K562 (cell line): Measurements from ENCODE around the gene MGAT1. TPM values are rescaled to one million over a fixed set of nuclear protein-coding genes. Genes with fewer than 3 reads are reported as not detected.

Source experiments
- ARID4B ChIP-seq: sonication (generic); formaldehyde crosslinking; IDR thresholded peaks from 2 replicates; pipeline ENCODE4 v1.8.0; 2022; ENCODE audit warnings: mild to moderate bottlenecking, missing genetic modification reagents
- CBX1 ChIP-seq: sonication (generic); IDR thresholded peaks from 2 replicates; pipeline ENCODE4 v1.6.1; 2016; ENCODE audit warnings: antibody characterized with exemption, low read depth, mild to moderate bottlenecking
- CBX5 ChIP-seq: IDR thresholded peaks from 2 replicates; pipeline ENCODE4 v1.6.1; 2014; ENCODE audit warnings: low read depth, borderline replicate concordance
- DNMT1 ChIP-seq: fragments of 450-650 bp; IDR thresholded peaks from 2 replicates; pipeline ENCODE4 v1.6.1; 2016; ENCODE audit warnings: antibody characterized with exemption, mild to moderate bottlenecking
- EGR1 ChIP-seq: fragments of 450-650 bp; conservative IDR thresholded peaks from 2 replicates; pipeline ENCODE4 v1.6.1; 2017; ENCODE audit warnings: mild to moderate bottlenecking
- EZH2 ChIP-seq: IDR thresholded peaks from 2 replicates; pipeline ENCODE4 v1.6.1; 2012; ENCODE audit warnings: low read depth, mild to moderate bottlenecking, inconsistent platforms, low read length, borderline replicate concordance
- GATAD2A ChIP-seq: fragments of 450-650 bp; IDR thresholded peaks from 2 replicates; pipeline ENCODE4 v1.6.1; 2017
- GATAD2B ChIP-seq: fragments of 450-650 bp; IDR thresholded peaks from 2 replicates; pipeline ENCODE4 v1.6.1; 2017; ENCODE audit warnings: mild to moderate bottlenecking, borderline replicate concordance
- KLF13 ChIP-seq: fragments of 450-650 bp; IDR thresholded peaks from 2 replicates; pipeline ENCODE4 v1.6.1; 2016; ENCODE audit warnings: missing genetic modification characterization, low read depth, mild to moderate bottlenecking, missing compliant biosample characterization, moderate library complexity, borderline replicate concordance
- MTA3 ChIP-seq: fragments of 450-650 bp; formaldehyde crosslinking; IDR thresholded peaks from 2 replicates; pipeline ENCODE4 v1.6.1; 2017; ENCODE audit warnings: mild to moderate bottlenecking, borderline replicate concordance
- OTX1 ChIP-seq: fragments of 450-650 bp; formaldehyde crosslinking; IDR thresholded peaks from 2 replicates; pipeline ENCODE4 v1.4.0; 2022; ENCODE audit warnings: mild to moderate bottlenecking
- RBM14 ChIP-seq: fragments of 200-400 bp; formaldehyde crosslinking; IDR thresholded peaks from 2 replicates; pipeline ENCODE4 v1.6.1; 2018; ENCODE audit warnings: low read depth, mild to moderate bottlenecking, low read length, moderate library complexity, borderline replicate concordance; ENCODE audit not compliant: insufficient read depth
- RHOXF2B ChIP-seq: fragments of 250-450 bp; sonication (Bioruptor Pico); conservative IDR thresholded peaks from 2 replicates; pipeline ENCODE4 v1.5.1; 2021
- SFPQ ChIP-seq: fragments of 200-400 bp; formaldehyde crosslinking; IDR thresholded peaks from 2 replicates; pipeline ENCODE4 v1.6.1; 2017; ENCODE audit warnings: mild to moderate bottlenecking, low read depth, low read length, moderate library complexity
- SNAPC5 ChIP-seq: fragments of 250-450 bp; sonication (Bioruptor Pico); IDR thresholded peaks from 2 replicates; pipeline ENCODE4 v1.8.0; 2021; ENCODE audit warnings: moderate library complexity, mild to moderate bottlenecking, inconsistent platforms
- SPI1 ChIP-seq: IDR thresholded peaks from 2 replicates; pipeline ENCODE4 v1.6.1; 2011; ENCODE audit warnings: low read depth, low read length, control low read depth, borderline replicate concordance
- SRF ChIP-seq, 2 experiments: fragments of 250-450, 450-650 bp in 1 of 2; sonication (Bioruptor Pico) in 1 of 2; sonication (generic) in 1 of 2; formaldehyde crosslinking; IDR thresholded peaks; 2 replicates each; pipeline versions ENCODE4 v1.5.0 to v1.5.1; 2020 to 2022; ENCODE audit warnings: mild to moderate bottlenecking in 1 of 2, missing genetic modification reagents in 1 of 2
- ZBTB9 ChIP-seq: fragments of 450-650 bp; formaldehyde crosslinking; IDR thresholded peaks from 2 replicates; pipeline ENCODE4 v1.4.0; 2020; ENCODE audit warnings: mild to moderate bottlenecking, moderate library complexity
- ZKSCAN3 ChIP-seq: fragments of 250-450 bp; sonication (Bioruptor Pico); IDR thresholded peaks from 2 replicates; pipeline ENCODE4 v1.4.0; 2020
- ZNF174 ChIP-seq: fragments of 250-450 bp; sonication (Bioruptor Pico); IDR thresholded peaks from 2 replicates; pipeline ENCODE4 v1.4.0; 2020; ENCODE audit warnings: mild to moderate bottlenecking
- ZNF583 ChIP-seq: fragments of 250-450 bp; sonication (Bioruptor Pico); IDR thresholded peaks from 2 replicates; pipeline ENCODE4 v1.4.0; 2020
- polyA plus RNA-seq, 8 experiments: library from polyadenylated mRNA; depleted of rRNA in 4 of 8; stranded (reverse) in 5 of 8; unstranded in 3 of 8; fragments of >200 nt; fragmentation: Nextera tagmentation in 2 of 8; fragmentation: Illumina TruSeq in 1 of 8; extraction: Ambion mirVana in 2 of 8; extraction: Trizol in 1 of 8; gene quantifications; 2 replicates each; pipeline versions ENCODE4 v1.2.1 to v1.2.3, GENCODE V29; 2011 to 2014; ENCODE audit warnings: inconsistent platforms in 1 of 8, missing spikeins in 1 of 8
- total RNA-seq, 7 experiments: library from RNA; depleted of rRNA in 6 of 7; stranded (reverse); fragments of >200 nt in 6 of 7; fragmentation: Illumina TruSeq in 2 of 7; extraction: Trizol in 2 of 7; gene quantifications; 2 replicates each; pipeline versions ENCODE4 v1.2.1 to v1.2.3, GENCODE V29; 2011 to 2021; ENCODE audit warnings: low replicate concordance in 1 of 7

MGAT1 gene
- total and polyA plus RNA-seq, 9 of the 15 experiments (the other 6 are each of a cell fraction or from before 2014, with no cell fraction given) = 3.9 to 82.7 (median 44.5) TPM

GRCh38 chr5:180802325-180803180 lies at the start of gene MGAT1 (continued):
- no peak for TF ChIP-seq SFPQ
- TF ChIP-seq GATAD2A = no peak
- no peak for TF ChIP-seq CBX5
- no peak for TF ChIP-seq DNMT1
- TF ChIP-seq OTX1 (CRISPR knock-in tag) = peak; percentile 19; the same call in 1 of the 2 replicates
- no peak for TF ChIP-seq SNAPC5 (CRISPR knock-in tag)
- 0 out of 2 replicates have a peak, but pooled peaks have one; percentile 33 for TF ChIP-seq CBX1
- no peak for TF ChIP-seq ZKSCAN3 (CRISPR knock-in tag)
- 0 out of 2 replicates have a peak, but pooled peaks have one; percentile 19 for TF ChIP-seq ZNF174 (CRISPR knock-in tag)
- TF ChIP-seq RHOXF2B = no peak
- TF ChIP-seq SPI1 = peak; percentile 20; the same call in 1 of the 2 replicates
- no peak for TF ChIP-seq ZNF583
- TF ChIP-seq SRF (CRISPR knock-in tag; IDR thresholded peaks at IDR 0.05) = peak in 1 of 2 experiments; percentile 23; a peak in 1 of 4 replicates
- peak; percentile 96 for TF ChIP-seq ARID4B (CRISPR knock-in tag)
- no peak for TF ChIP-seq EZH2
- no peak for TF ChIP-seq RBM14
- TF ChIP-seq GATAD2B = no peak
- TF ChIP-seq EGR1 = no peak
- TF ChIP-seq KLF13 (tag) = no peak
- peak; percentile 58; the same call in 1 of the 2 replicates for TF ChIP-seq ZBTB9 (CRISPR knock-in tag)
- peak; percentile 62; the same call in 1 of the 2 replicates for TF ChIP-seq MTA3
